SU-DHL-6 (cell line): ENCODE results near the gene KBTBD13.

Experiments
- H2AFZ ChIP-seq: fragments of 200-600 bp; sonication (generic); 2 replicates; pipeline ENCODE4 v1.6.1; 2014; ENCODE audit warnings: low read depth, mild to moderate bottlenecking, moderate library complexity, mixed read lengths, antibody characterized with exemption, low read length; ENCODE audit not compliant: severe bottlenecking
- H3F3A ChIP-seq: fragments of 200-600 bp; shearing (Covaris generic); 2 replicates; pipeline ENCODE4 v1.6.0; 2016; ENCODE audit warnings: antibody characterized with exemption, mild to moderate bottlenecking; ENCODE audit not compliant: insufficient read depth
- H3K27ac ChIP-seq: fragments of 200-600 bp; sonication (generic); 2 replicates; pipeline ENCODE4 v1.5.1; 2016; ENCODE audit warnings: low read depth, mild to moderate bottlenecking, low read length, moderate library complexity, mixed read lengths
- H3K27me3 ChIP-seq: fragments of 200-600 bp; sonication (generic), shearing (Covaris generic); 2 replicates; pipeline ENCODE4 v1.6.0; 2014; ENCODE audit warnings: mild to moderate bottlenecking, low read length
- H3K36me3 ChIP-seq: fragments of 200-600 bp; sonication (generic); 2 replicates; pipeline ENCODE4 v1.6.1; 2014; ENCODE audit warnings: mild to moderate bottlenecking, low read length, mixed read lengths
- H3K4me2 ChIP-seq: fragments of 300-600, 200-600 bp; shearing (Covaris generic), sonication (generic); 2 replicates; pipeline ENCODE4 v1.6.0; 2014; ENCODE audit warnings: low read length, low read depth, mild to moderate bottlenecking; ENCODE audit not compliant: poor library complexity, severe bottlenecking
- H3K4me3 ChIP-seq: fragments of 200-600 bp; sonication (generic); 2 replicates; pipeline ENCODE4 v1.5.1; 2014; ENCODE audit warnings: antibody characterized with exemption, low read length, mild to moderate bottlenecking, mixed read lengths; ENCODE audit not compliant: insufficient read depth, poor library complexity, severe bottlenecking
- H3K79me2 ChIP-seq: fragments of 200-600 bp; sonication (generic); 2 replicates; pipeline ENCODE4 v1.6.1; 2014; ENCODE audit warnings: mild to moderate bottlenecking, low read length, moderate library complexity; ENCODE audit not compliant: insufficient read depth
- H3K9ac ChIP-seq: fragments of 200-600 bp; sonication (generic); 2 replicates; pipeline ENCODE4 v1.7.0; 2014; ENCODE audit warnings: mild to moderate bottlenecking, low read length
- H3K9me2 ChIP-seq: fragments of 200-600 bp; sonication (generic); replicated peaks from 2 replicates; pipeline ENCODE4 v1.6.1; 2014; ENCODE audit warnings: low read length; ENCODE audit not compliant: insufficient read depth
- H3K9me3 ChIP-seq: fragments of 200-600 bp; sonication (generic); 2 replicates; pipeline ENCODE4 v1.6.1; 2014; ENCODE audit warnings: low read length, mixed read lengths; ENCODE audit not compliant: insufficient read depth
- H4K20me1 ChIP-seq: fragments of 200-600 bp; sonication (generic); 2 replicates; pipeline ENCODE4 v1.6.1; 2014; ENCODE audit warnings: low read depth, mild to moderate bottlenecking, antibody characterized with exemption, low read length, moderate library complexity, mixed read lengths
- CTCF ChIP-seq: fragments of 200-600 bp; sonication (generic); IDR thresholded peaks from one replicate; pipeline ENCODE4 v1.5.1; 2017; ENCODE audit warnings: antibody characterized with exemption, mild to moderate bottlenecking, low read length, moderate library complexity; ENCODE audit not compliant: insufficient read depth, poor library complexity, severe bottlenecking
- EZH2phosphoT487 ChIP-seq: fragments of 200-600 bp; sonication (generic), shearing (Covaris generic); conservative IDR thresholded peaks from 2 replicates; pipeline ENCODE4 v1.6.1; 2018; ENCODE audit warnings: mild to moderate bottlenecking, antibody characterized with exemption, low read length, moderate library complexity, mixed read lengths

Gene KBTBD13

DNA sequence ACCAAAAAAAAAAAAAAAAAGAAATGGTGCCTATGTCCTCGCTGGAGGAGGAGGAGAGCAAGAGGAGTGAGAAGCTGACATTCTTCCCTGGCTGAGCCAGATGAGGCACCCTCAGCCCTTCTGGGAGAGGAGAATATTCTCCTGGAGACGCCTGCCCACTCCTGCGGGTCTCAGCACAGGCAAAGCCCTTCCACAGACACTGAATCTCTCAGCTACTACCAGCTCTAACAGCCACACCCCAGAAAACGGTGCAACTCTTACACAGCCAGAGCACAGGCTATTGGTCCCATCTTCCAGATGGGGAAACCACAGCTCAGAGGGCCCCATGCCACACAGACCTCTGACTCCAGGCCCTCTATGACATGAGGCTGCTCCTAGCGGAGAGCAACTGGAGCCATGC is 14.5 kb upstream of the KBTBD13 start:
- Histone ChIP-seq H3K36me3 (no peaks in the 10 kb centered on the region), H3K79me2 (no peaks in the 10 kb centered on the region), H3K9ac (no peak overlapping the region), H3K9me3 (no peaks in the 10 kb centered on the region), H3K9me2 (no peaks in the 10 kb centered on the region), H3K4me2 (no peak overlapping the region), H3F3A (no peaks in the 10 kb centered on the region), H3K27ac (no peak overlapping the region), H4K20me1 (no peaks in the 10 kb centered on the region), H3K27me3 (no peaks in the 10 kb centered on the region), H2AFZ (no peak overlapping the region), H3K4me3 (no peak overlapping the region)
- TF ChIP-seq EZH2phosphoT487 = no peak
- no peak for TF ChIP-seq CTCF

GRCh38 chr15:65062726-65063125 is 13.8 kb upstream of the KBTBD13 start:
- Histone ChIP-seq H3K9ac (no peak overlapping the region), H3K27me3 (no peaks in the 10 kb centered on the region), H2AFZ (no peak overlapping the region), H3F3A (no peaks in the 10 kb centered on the region), H3K4me3 (no peak overlapping the region), H3K4me2 (no peak overlapping the region), H3K9me3 (no peaks in the 10 kb centered on the region), H4K20me1 (no peaks in the 10 kb centered on the region), H3K79me2 (no peaks in the 10 kb centered on the region), H3K27ac (no peak overlapping the region), H3K36me3 (no peaks in the 10 kb centered on the region), H3K9me2 (no peaks in the 10 kb centered on the region)
- TF ChIP-seq CTCF (no peak), EZH2phosphoT487 (no peak)

DNA sequence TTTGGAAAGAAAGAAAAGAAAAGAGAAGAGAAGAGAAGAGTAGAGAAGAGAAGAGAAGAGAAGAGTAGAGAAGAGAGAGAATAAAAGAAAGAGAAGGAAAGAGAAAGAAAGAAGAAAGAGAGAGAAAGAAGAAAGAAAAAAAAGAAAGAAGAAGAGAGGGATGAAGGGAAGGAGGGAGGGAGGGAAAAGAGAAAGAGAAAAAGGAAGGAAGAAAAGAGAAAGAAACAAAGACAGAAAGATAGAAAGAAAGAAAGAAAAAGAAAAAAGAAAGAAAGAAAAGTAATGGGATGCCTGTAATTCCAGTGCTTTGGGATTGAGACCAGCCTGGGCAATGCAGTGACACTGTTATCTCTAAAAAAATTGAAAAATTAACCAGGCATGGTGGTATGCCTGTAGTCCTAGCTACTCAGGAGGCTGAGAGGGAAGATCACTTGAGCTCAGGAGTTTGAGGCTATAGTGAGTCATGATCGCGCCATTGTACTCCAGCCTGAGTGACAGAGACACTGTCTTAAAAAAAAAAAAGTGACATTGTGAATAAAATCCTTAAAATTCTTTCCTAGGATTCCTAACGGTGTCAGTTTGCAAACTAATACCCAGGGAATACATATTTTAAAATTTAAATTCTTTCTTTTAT is 10.4 kb upstream of the KBTBD13 start:
- TF ChIP-seq CTCF = no peak
- no peak for TF ChIP-seq EZH2phosphoT487
- Histone ChIP-seq H3K9ac (no peak overlapping the region), H3K4me3 (no peak overlapping the region), H3K27ac (no peak overlapping the region), H3K9me2 (no peaks in the 10 kb centered on the region), H3F3A (no peaks in the 10 kb centered on the region), H4K20me1 (no peaks in the 10 kb centered on the region), H3K9me3 (no peaks in the 10 kb centered on the region), H3K79me2 (no peaks in the 10 kb centered on the region), H3K4me2 (no peak overlapping the region), H3K36me3 (no peaks in the 10 kb centered on the region), H2AFZ (no peak overlapping the region), H3K27me3 (no peaks in the 10 kb centered on the region)
